Kidney (tissue), 14 donors: ENCODE measurements around the gene CUL1. TPM values are rescaled to one million over a fixed set of nuclear protein-coding genes. Genes with fewer than 3 reads are reported as not detected.

Experiments used
- DNase-seq, 5 donors: peaks; one replicate each; pipeline ENCODE4 v3.0.0-alpha.2; 2013 to 2020
- FAIRE-seq: peaks from 2 replicates; lab custom pipeline; 2012; peaks lifted over from hg19 to GRCh38; lab: Jason Lieb, UNC
- H3K27ac ChIP-seq, 2 donors: one replicate each; pipeline ENCODE4 v1.7.0; 2013; ENCODE audit warnings: low read depth in 2 of 2, low read length in 2 of 2, inconsistent platforms in 1 of 2
- H3K27me3 ChIP-seq: one replicate; pipeline ENCODE4 v1.7.1; 2013; ENCODE audit warnings: low read length, inconsistent platforms; ENCODE audit not compliant: control insufficient read depth, insufficient read depth
- H3K36me3 ChIP-seq, 3 donors: one replicate each; pipeline versions ENCODE4 v1.7.0 to v1.7.1; 2013; ENCODE audit warnings: low read length in 3 of 3, control low read depth in 1 of 3, inconsistent platforms in 1 of 3; ENCODE audit not compliant: insufficient read depth in 3 of 3, control insufficient read depth in 2 of 3
- H3K4me1 ChIP-seq, 3 donors: one replicate each; pipeline versions ENCODE4 v1.7.0 to v1.7.1; 2013; ENCODE audit warnings: low read length in 3 of 3, inconsistent platforms in 1 of 3, low read depth in 1 of 3; ENCODE audit not compliant: control insufficient read depth in 2 of 3, insufficient read depth in 2 of 3
- H3K4me3 ChIP-seq, 3 donors: one replicate each; pipeline versions ENCODE4 v1.7.0 to v1.8.1; 2013; ENCODE audit warnings: low read length in 3 of 3, control low read depth in 1 of 3, inconsistent platforms in 1 of 3
- H3K9ac ChIP-seq, 3 donors: one replicate each; pipeline versions ENCODE4 v1.7.0 to v1.7.1; 2013; ENCODE audit warnings: low read length in 3 of 3, control low read depth in 1 of 3, inconsistent platforms in 1 of 3
- H3K9me3 ChIP-seq, 3 donors: one replicate each; pipeline versions ENCODE4 v1.7.0 to v1.7.1; 2013; ENCODE audit warnings: low read length in 3 of 3, control low read depth in 1 of 3, inconsistent platforms in 1 of 3; ENCODE audit not compliant: control insufficient read depth in 2 of 3, insufficient read depth in 1 of 3
- intact Hi-C: fragments of 100-400 bp; cut with DNase I; formaldehyde crosslinking; loops from one replicate; pipeline ENCODE4 v1.11.1; 2022
- polyA plus RNA-seq: library from polyadenylated mRNA; stranded (reverse); fragments of 350-450 nt; fragmentation: Illumina TruSeq; extraction: RNeasy Lipid Tissue Mini Kit (QIAGEN cat#74804); gene quantifications from one replicate; pipeline ENCODE4 v1.2.3, GENCODE V29; 2014; ENCODE audit warnings: low read depth, low replicate concordance; ENCODE audit not compliant: insufficient read depth
- total RNA-seq: library from RNA; stranded (reverse); fragmentation: NEBNext Ultra II Directional; extraction: Animal tissue kit (Norgen Biotek cat#: 25700); gene quantifications from one replicate; pipeline ENCODE4 v1.2.1, GENCODE V29; 2021
- TF ChIP-seq, protein P1 (sequence below): IDR thresholded peaks from 3 replicates; pipeline ENCODE4 v1.5.1; 2012; ENCODE audit warnings: mild to moderate bottlenecking, moderate library complexity, borderline replicate concordance; ENCODE audit not compliant: insufficient read depth; ENCODE audit errors: extremely low read depth
- donor health status: control.
- donor health status: control.
- donor health status: control.
- donor health status: control.
- donor health status: control.
- donor health status: DM: yes; HTN: yes; CAD: no.
- donor health status: Normal renal cell carcinoma (clear cell type).

Gene CUL1
- total and polyA plus RNA-seq, 2 donors from 2014 or later: 23.4 to 37.6 TPM

DNA sequence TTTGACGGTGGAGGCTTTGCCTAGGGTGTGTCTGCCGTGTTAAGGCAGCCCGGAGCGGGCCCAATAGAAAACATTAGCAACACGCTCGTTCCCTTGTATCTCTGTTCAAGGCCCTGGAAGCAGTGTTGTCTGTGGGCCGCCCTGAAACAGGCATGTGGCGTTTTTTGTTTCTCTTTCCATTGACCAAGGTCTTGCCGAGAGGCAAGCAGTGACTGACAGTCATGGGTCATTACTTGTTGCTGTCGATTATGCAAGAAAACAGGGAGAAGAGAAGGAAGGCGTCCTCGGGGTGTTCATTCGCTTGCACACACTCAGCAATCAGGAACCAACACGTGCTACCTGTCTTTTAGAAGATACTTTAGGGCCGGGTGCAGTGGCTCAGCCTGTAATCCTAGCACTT, 92.8 kb downstream of the CUL1 start:
- Histone ChIP-seq H3K9me3 (no peaks in the 10 kb centered on the region), H3K27me3 (no peaks in the 10 kb centered on the region), H3K4me1 (no peaks in the 10 kb centered on the region), H3K36me3 (peaks cover 2 to 61% (median 36%) of the 10 kb centered on the region in 3 donors), H3K27ac (no peak overlapping the region), H3K4me3 (no peak overlapping the region), H3K9ac (no peak overlapping the region)
- no peak for FAIRE-seq
- no peak for DNase-seq
- intact Hi-C loops: no loop called here
- TF ChIP-seq, protein P1, sequence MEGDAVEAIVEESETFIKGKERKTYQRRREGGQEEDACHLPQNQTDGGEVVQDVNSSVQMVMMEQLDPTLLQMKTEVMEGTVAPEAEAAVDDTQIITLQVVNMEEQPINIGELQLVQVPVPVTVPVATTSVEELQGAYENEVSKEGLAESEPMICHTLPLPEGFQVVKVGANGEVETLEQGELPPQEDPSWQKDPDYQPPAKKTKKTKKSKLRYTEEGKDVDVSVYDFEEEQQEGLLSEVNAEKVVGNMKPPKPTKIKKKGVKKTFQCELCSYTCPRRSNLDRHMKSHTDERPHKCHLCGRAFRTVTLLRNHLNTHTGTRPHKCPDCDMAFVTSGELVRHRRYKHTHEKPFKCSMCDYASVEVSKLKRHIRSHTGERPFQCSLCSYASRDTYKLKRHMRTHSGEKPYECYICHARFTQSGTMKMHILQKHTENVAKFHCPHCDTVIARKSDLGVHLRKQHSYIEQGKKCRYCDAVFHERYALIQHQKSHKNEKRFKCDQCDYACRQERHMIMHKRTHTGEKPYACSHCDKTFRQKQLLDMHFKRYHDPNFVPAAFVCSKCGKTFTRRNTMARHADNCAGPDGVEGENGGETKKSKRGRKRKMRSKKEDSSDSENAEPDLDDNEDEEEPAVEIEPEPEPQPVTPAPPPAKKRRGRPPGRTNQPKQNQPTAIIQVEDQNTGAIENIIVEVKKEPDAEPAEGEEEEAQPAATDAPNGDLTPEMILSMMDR: no peak

DNA sequence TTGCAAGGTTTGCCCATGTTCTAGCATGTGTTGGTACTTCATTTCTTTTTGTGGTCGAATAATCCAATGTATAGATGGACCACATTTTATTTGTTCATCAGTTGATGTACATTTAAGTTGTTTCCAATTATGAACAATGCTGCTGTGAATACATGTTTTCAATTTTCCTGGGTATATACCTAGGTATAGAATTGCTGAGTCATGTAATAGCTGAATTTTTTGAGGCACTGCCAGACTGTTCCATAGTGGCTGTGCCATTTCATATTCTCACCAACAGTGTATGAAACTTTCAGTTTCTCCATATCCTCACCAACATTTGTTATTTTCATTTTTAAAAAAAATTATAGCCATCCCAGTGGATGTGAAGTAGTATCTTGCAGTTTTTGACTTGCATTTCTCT, 94.9 kb downstream of the CUL1 start:
- Histone ChIP-seq H3K27ac (no peak overlapping the region), H3K9ac (no peak overlapping the region), H3K4me1 (no peaks in the 10 kb centered on the region), H3K27me3 (no peaks in the 10 kb centered on the region), H3K36me3 (peaks cover 5 to 59% (median 35%) of the 10 kb centered on the region in 3 donors), H3K4me3 (no peak overlapping the region), H3K9me3 (no peaks in the 10 kb centered on the region)
- DNase-seq (no peak), FAIRE-seq (no peak)
- TF ChIP-seq, protein P1: no peak
- intact Hi-C loops: no loop called here

DNA sequence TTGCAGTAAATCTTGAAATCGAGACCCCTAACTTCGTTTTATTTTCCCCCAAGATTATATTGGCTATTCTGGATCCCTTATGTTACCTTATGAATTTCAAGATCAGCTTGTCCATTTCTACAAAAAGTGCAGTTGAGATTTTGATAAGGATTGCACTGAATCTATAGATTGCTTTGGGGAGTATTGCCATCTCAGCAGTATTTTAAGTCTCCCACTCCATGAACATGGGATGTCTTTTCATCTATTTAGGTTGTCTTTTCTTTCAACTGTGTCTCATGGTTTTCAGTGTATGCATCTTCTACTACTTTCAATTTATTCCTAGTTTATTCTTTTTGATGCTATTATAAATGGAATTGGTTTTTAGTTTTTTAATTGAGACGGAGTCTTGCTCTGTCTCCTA, 95.8 kb downstream of the CUL1 start:
- Histone ChIP-seq H3K4me3 (no peak overlapping the region), H3K27me3 (no peaks in the 10 kb centered on the region), H3K9me3 (no peaks in the 10 kb centered on the region), H3K4me1 (no peaks in the 10 kb centered on the region), H3K36me3 (peaks cover 7 to 60% (median 39%) of the 10 kb centered on the region in 3 donors), H3K9ac (no peak overlapping the region), H3K27ac (no peak overlapping the region)
- TF ChIP-seq, protein P1: no peak
- FAIRE-seq (no peak), DNase-seq (no peak)
- intact Hi-C loops: no loop called here

DNA sequence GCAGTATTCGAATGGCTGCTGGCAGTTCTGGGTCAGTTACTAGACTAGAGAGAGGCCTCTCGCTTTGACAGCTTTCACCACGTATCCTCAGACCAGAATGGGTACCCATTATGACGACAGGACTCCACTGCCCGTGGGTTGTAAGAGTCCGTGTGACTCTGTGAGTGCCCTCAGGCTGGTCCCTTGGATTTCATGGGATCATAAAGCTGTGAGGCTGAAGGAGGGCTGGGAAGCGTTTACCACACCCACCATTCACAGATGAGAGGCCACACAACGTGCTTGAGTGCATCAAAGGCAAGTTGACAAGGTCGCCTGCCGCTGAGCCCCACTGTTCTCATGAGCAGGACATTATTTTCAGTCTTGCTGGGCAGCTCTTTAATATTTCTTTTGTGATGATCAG, 98.1 kb downstream of the CUL1 start:
- Histone ChIP-seq H3K4me3 (no peak overlapping the region), H3K9ac (no peak overlapping the region), H3K36me3 (peaks cover 11 to 65% (median 35%) of the 10 kb centered on the region in 3 donors), H3K27ac (no peak overlapping the region), H3K4me1 (no peaks in the 10 kb centered on the region), H3K9me3 (no peaks in the 10 kb centered on the region), H3K27me3 (no peaks in the 10 kb centered on the region)
- FAIRE-seq (no peak), DNase-seq (no peak)
- intact Hi-C loops: no loop called here
- TF ChIP-seq, protein P1: no peak
